HL-60 (cell line): ENCODE results near the gene DENND1A.

Experiments used
- DNase-seq, 2 experiments: peaks; one replicate each; pipeline ENCODE4 v3.0.0-alpha.2; 2010 to 2020; ENCODE audit warnings: low read depth in 1 of 2, low spot score in 1 of 2
- H3K27ac ChIP-seq: fragments of 250-450 bp; sonication (Bioruptor Pico); replicated peaks from 2 replicates; pipeline ENCODE4 v1.5.1; 2020; ENCODE audit warnings: mild to moderate bottlenecking, moderate library complexity
- H3K27me3 ChIP-seq: fragments of 250-450 bp; sonication (Bioruptor Pico); 2 replicates; pipeline ENCODE4 v1.5.1; 2021; ENCODE audit warnings: mild to moderate bottlenecking, moderate library complexity; ENCODE audit not compliant: insufficient read depth, poor library complexity, severe bottlenecking
- H3K4me3 ChIP-seq: replicated peaks from 2 replicates; pipeline ENCODE4 v1.5.1; 2011; ENCODE audit warnings: mild to moderate bottlenecking, control low read depth, low read length; ENCODE audit not compliant: insufficient read depth
- CTCF ChIP-seq: IDR thresholded peaks from one replicate; pipeline ENCODE4 v1.5.1; 2011; ENCODE audit warnings: low read length, control low read depth, inconsistent platforms; ENCODE audit not compliant: insufficient read depth
- GABPA ChIP-seq: IDR thresholded peaks from 2 replicates; pipeline ENCODE4 v1.6.1; 2012; ENCODE audit warnings: low read depth
- POLR2AphosphoS5 ChIP-seq: IDR thresholded peaks from 2 replicates; pipeline ENCODE4 v1.6.1; 2012; ENCODE audit warnings: low read depth
- REST ChIP-seq: IDR thresholded peaks from 2 replicates; pipeline ENCODE4 v1.6.1; 2012; ENCODE audit warnings: low read depth; ENCODE audit not compliant: insufficient replicate concordance
- SPI1 ChIP-seq: IDR thresholded peaks from 2 replicates; pipeline ENCODE4 v1.6.1; 2012; ENCODE audit warnings: low read depth, mild to moderate bottlenecking, borderline replicate concordance

The DENND1A gene

DNA sequence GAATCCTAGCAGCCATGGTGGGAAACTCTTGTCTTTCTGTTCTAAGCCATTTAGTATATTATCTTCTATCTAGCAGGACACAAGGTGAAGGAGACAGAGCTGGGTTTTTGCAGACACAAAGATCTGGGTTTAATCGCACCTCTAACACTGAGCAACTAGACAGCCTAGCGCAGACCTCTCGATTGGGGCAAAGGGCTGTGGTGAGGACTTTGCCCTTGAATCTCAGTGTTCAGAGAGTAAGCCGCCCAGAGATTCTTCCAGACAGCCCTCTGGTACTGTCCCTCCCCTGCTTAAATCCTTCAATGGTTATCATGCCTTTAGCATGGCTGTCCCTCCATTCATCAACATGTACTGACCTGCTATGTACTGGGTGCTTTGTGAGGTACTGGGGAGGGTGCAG lies 445.8 kb downstream of the DENND1A start:
- no peaks in the 10 kb centered on the region for H3K27me3 ChIP-seq
- TF ChIP-seq GABPA (no peak), SPI1 (no peak), CTCF (no peak), POLR2AphosphoS5 (no peak), REST (no peak)
- DNase-seq: no peak
- no peak overlapping the region for H3K4me3 ChIP-seq
- no peak overlapping the region for H3K27ac ChIP-seq

- DNase-seq: no peak
- no peak for TF ChIP-seq SPI1
- no peak for TF ChIP-seq POLR2AphosphoS5
- no peak for TF ChIP-seq REST
- Histone ChIP-seq H3K27me3 (no peaks in the 10 kb centered on the region), H3K27ac (no peak overlapping the region), H3K4me3 (no peak overlapping the region)
Measured at GRCh38 chr9:123483191-123483803, 446.6 kb downstream of the DENND1A start.

DNA sequence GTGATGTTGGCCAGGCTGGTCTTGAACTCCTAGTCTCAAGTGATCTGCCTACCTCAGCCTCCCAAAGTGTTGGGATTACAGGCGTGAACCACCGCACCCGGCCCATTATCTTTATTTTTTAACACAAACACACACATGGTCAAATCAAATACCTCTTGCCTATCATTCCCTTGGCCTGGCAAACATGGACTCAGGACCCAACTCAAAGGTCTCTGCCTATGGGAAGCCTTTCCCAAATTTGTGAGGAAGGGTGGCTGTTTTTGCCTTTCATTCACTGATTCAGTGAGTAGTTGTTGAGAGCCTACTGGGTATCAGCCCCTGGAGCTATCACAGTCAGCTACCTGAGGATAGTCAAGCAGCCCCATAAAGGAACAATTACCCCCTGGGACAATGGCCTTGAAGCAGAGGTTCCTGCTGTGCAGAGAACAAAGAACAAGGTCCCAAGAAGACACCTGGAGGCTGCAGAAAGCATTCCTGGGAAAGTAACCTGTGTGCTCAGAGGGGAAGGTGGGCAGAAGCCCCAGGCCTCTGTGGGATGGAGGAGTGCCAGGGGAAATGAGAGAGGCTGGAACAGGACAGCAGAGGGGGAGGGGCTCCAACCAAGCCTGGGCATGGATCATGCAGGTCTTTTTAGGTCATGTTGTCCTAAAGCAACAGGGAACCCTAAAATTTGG lies 447.5 kb downstream of the DENND1A start:
- H3K4me3 ChIP-seq: no peak overlapping the region
- no peak overlapping the region for H3K27ac ChIP-seq
- no peak for TF ChIP-seq REST
- TF ChIP-seq GABPA: no peak
- no peak for TF ChIP-seq POLR2AphosphoS5
- TF ChIP-seq SPI1: no peak
- no peak for TF ChIP-seq CTCF
- no peak for DNase-seq
- no peaks in the 10 kb centered on the region for H3K27me3 ChIP-seq
